HepG2 (cell line): ENCODE data around the gene PGS1. TPM values are rescaled to one million over a fixed set of nuclear protein-coding genes. Genes with fewer than 3 reads are reported as not detected.

Experiments
- AHR ChIP-seq: IDR thresholded peaks from 2 replicates; pipeline ENCODE4 v1.6.1; 2018; ENCODE audit warnings: missing genetic modification reagents, missing compliant biosample characterization
- ATM ChIP-seq: fragments of 450-650 bp; IDR thresholded peaks from 2 replicates; pipeline ENCODE4 v1.7.1; 2017; ENCODE audit warnings: mild to moderate bottlenecking, borderline replicate concordance
- CAMTA2 ChIP-seq: sonication (generic); formaldehyde crosslinking; IDR thresholded peaks from 2 replicates; pipeline ENCODE4 v1.4.0; 2020; ENCODE audit warnings: mild to moderate bottlenecking, missing genetic modification reagents, borderline replicate concordance
- CBX5 ChIP-seq: sonication (generic); formaldehyde crosslinking; IDR thresholded peaks from 2 replicates; pipeline ENCODE4 v1.4.0; 2020; ENCODE audit warnings: missing genetic modification reagents, borderline replicate concordance
- CEBPG ChIP-seq: IDR thresholded peaks from 2 replicates; pipeline ENCODE4 v1.6.1; 2016
- DNMT3B ChIP-seq: conservative IDR thresholded peaks from 2 replicates; pipeline ENCODE4 v1.6.1; 2016; ENCODE audit warnings: missing biosample characterization, control low read depth
- EHMT2 ChIP-seq: fragments of 200-600 bp; sonication (generic); IDR thresholded peaks from 2 replicates; pipeline ENCODE4 v1.7.0; 2017; ENCODE audit warnings: antibody characterized with exemption, low read depth, low read length, borderline replicate concordance
- FOXA1 ChIP-seq, 2 experiments: fragments of 450-650 bp in 1 of 2; sonication (generic) in 1 of 2; formaldehyde crosslinking in 1 of 2; IDR thresholded peaks; 2 replicates each; pipeline versions ENCODE4 v1.4.0 to v1.6.1; 2016 to 2020; ENCODE audit warnings: missing genetic modification reagents in 1 of 2
- FOXO1 ChIP-seq: sonication (generic); formaldehyde crosslinking; IDR thresholded peaks from 2 replicates; pipeline ENCODE4 v1.4.0; 2020; ENCODE audit warnings: missing genetic modification reagents
- GABPB1 ChIP-seq: IDR thresholded peaks from 2 replicates; pipeline ENCODE4 v1.6.1; 2016; ENCODE audit warnings: mild to moderate bottlenecking, missing genetic modification reagents, moderate library complexity, missing compliant biosample characterization
- JARID2 ChIP-seq: sonication (generic); formaldehyde crosslinking; IDR thresholded peaks from 2 replicates; pipeline ENCODE4 v1.8.1; 2023; ENCODE audit warnings: missing genetic modification reagents, inconsistent platforms; ENCODE audit not compliant: insufficient replicate concordance
- KDM4B ChIP-seq: sonication (generic); formaldehyde crosslinking; IDR thresholded peaks from 2 replicates; pipeline ENCODE4 v1.4.0; 2020; ENCODE audit warnings: missing genetic modification reagents
- KLF11 ChIP-seq: IDR thresholded peaks from 2 replicates; pipeline ENCODE4 v1.6.1; 2016; ENCODE audit warnings: missing compliant biosample characterization
- NFE2 ChIP-seq: sonication (generic); formaldehyde crosslinking; IDR thresholded peaks from 2 replicates; pipeline ENCODE4 v1.4.0; 2020; ENCODE audit warnings: missing genetic modification reagents
- RARA ChIP-seq: IDR thresholded peaks from 2 replicates; pipeline ENCODE4 v1.6.1; 2016; ENCODE audit warnings: missing genetic modification reagents, missing compliant biosample characterization
- RFX5 ChIP-seq: IDR thresholded peaks from 2 replicates; pipeline ENCODE4 v1.6.1; 2011; ENCODE audit warnings: low read depth, low read length, improper control_type of control experiment
- SMAD1 ChIP-seq: sonication (generic); formaldehyde crosslinking; IDR thresholded peaks from 2 replicates; pipeline ENCODE4 v1.4.0; 2020; ENCODE audit warnings: missing genetic modification reagents, low read depth, mild to moderate bottlenecking, borderline replicate concordance
- SOX5 ChIP-seq: IDR thresholded peaks from 2 replicates; pipeline ENCODE4 v1.6.1; 2016; ENCODE audit warnings: borderline replicate concordance
- STAG1 ChIP-seq: sonication (generic); formaldehyde crosslinking; IDR thresholded peaks from 2 replicates; pipeline ENCODE4 v1.4.0; 2020; ENCODE audit warnings: missing genetic modification reagents
- U2AF2 ChIP-seq: fragments of 200-400 bp; formaldehyde crosslinking; IDR thresholded peaks from 2 replicates; pipeline ENCODE4 v1.6.1; 2017; ENCODE audit warnings: low read depth, mild to moderate bottlenecking, low read length
- YEATS2 ChIP-seq: sonication (generic); formaldehyde crosslinking; IDR thresholded peaks from 2 replicates; pipeline ENCODE4 v1.4.0; 2020; ENCODE audit warnings: missing genetic modification reagents, borderline replicate concordance
- ZFP36 ChIP-seq: fragments of 150-350 bp; IDR thresholded peaks from 2 replicates; pipeline ENCODE4 v1.6.1; 2018; ENCODE audit warnings: borderline replicate concordance, low read length, low read depth; ENCODE audit not compliant: partially characterized antibody
- ZIK1 ChIP-seq: sonication (generic); formaldehyde crosslinking; IDR thresholded peaks from 2 replicates; pipeline ENCODE4 v1.5.0; 2020; ENCODE audit warnings: mild to moderate bottlenecking, low read depth, missing genetic modification reagents, borderline replicate concordance
- ZMAT3 ChIP-seq: sonication (generic); formaldehyde crosslinking; conservative IDR thresholded peaks from 2 replicates; pipeline ENCODE4 v1.7.0; 2021; ENCODE audit warnings: missing genetic modification reagents
- ZNF317 ChIP-seq: sonication (generic); formaldehyde crosslinking; IDR thresholded peaks from 2 replicates; pipeline ENCODE4 v1.5.0; 2020; ENCODE audit warnings: mild to moderate bottlenecking, missing genetic modification reagents
- ZNF484 ChIP-seq: sonication (generic); formaldehyde crosslinking; IDR thresholded peaks from 2 replicates; pipeline ENCODE4 v1.5.1; 2020; ENCODE audit warnings: mild to moderate bottlenecking, low read depth, missing genetic modification reagents, borderline replicate concordance
- ZNF570 ChIP-seq: sonication (generic); formaldehyde crosslinking; IDR thresholded peaks from 2 replicates; pipeline ENCODE4 v1.4.0; 2020; ENCODE audit warnings: mild to moderate bottlenecking, missing genetic modification reagents, borderline replicate concordance
- ZNF839 ChIP-seq: sonication (generic); formaldehyde crosslinking; IDR thresholded peaks from 2 replicates; pipeline ENCODE4 v1.4.0; 2020; ENCODE audit warnings: missing genetic modification reagents, mild to moderate bottlenecking, borderline replicate concordance
- ZZZ3 ChIP-seq: sonication (generic); formaldehyde crosslinking; IDR thresholded peaks from 2 replicates; pipeline ENCODE4 v1.4.0; 2020; ENCODE audit warnings: missing genetic modification reagents, mild to moderate bottlenecking, borderline replicate concordance
- polyA plus RNA-seq, 8 experiments: library from polyadenylated mRNA; depleted of rRNA in 3 of 8; stranded (reverse) in 7 of 8; unstranded in 1 of 8; fragments of >200 nt; fragmentation: Illumina TruSeq in 4 of 8; extraction: Trizol in 4 of 8; gene quantifications; 2 replicates each; pipeline versions ENCODE4 v1.2.1 to v1.2.3, GENCODE V29; 2011 to 2016; ENCODE audit warnings: low read depth in 4 of 8, missing spikeins in 1 of 8, mixed read lengths in 1 of 8; ENCODE audit not compliant: insufficient read depth in 1 of 8
- total RNA-seq, 5 experiments: library from RNA; depleted of rRNA; stranded (reverse); fragments of >200 nt; fragmentation: Illumina TruSeq; extraction: Trizol; gene quantifications; 2 replicates each; pipeline ENCODE4 v1.2.3, GENCODE V29; 2016; ENCODE audit warnings: low read depth in 1 of 5
- TF ChIP-seq, protein P1 (sequence below): sonication (generic); formaldehyde crosslinking; conservative IDR thresholded peaks from 2 replicates; pipeline ENCODE4 v1.8.0; 2022; ENCODE audit warnings: low read depth, missing genetic modification reagents
- TF ChIP-seq, protein P2 (sequence below): sonication (generic); formaldehyde crosslinking; IDR thresholded peaks from 2 replicates; pipeline ENCODE4 v1.4.0; 2020; ENCODE audit warnings: missing genetic modification reagents

Gene PGS1
- total and polyA plus RNA-seq, 2 of the 13 experiments (the other 11 are each of a cell fraction or from before 2014, with no cell fraction given), result 25.9 to 31.5 TPM

GRCh38 chr17:78351449-78352006, 26.9 kb upstream of the PGS1 start (continued):
- no peak for TF ChIP-seq ZNF484 (CRISPR knock-in tag)
- TF ChIP-seq ZFP36, result no peak
- TF ChIP-seq ZZZ3 (CRISPR knock-in tag), result no peak
- no peak for TF ChIP-seq ZIK1 (CRISPR knock-in tag)
- no peak for TF ChIP-seq KLF11
- TF ChIP-seq CBX5 (CRISPR knock-in tag), result peak; percentile 52; the same call in 1 of the 2 replicates
- TF ChIP-seq KDM4B (CRISPR knock-in tag), result no peak
- TF ChIP-seq ATM, result no peak
- TF ChIP-seq STAG1 (CRISPR knock-in tag), result no peak
- TF ChIP-seq, protein P1, sequence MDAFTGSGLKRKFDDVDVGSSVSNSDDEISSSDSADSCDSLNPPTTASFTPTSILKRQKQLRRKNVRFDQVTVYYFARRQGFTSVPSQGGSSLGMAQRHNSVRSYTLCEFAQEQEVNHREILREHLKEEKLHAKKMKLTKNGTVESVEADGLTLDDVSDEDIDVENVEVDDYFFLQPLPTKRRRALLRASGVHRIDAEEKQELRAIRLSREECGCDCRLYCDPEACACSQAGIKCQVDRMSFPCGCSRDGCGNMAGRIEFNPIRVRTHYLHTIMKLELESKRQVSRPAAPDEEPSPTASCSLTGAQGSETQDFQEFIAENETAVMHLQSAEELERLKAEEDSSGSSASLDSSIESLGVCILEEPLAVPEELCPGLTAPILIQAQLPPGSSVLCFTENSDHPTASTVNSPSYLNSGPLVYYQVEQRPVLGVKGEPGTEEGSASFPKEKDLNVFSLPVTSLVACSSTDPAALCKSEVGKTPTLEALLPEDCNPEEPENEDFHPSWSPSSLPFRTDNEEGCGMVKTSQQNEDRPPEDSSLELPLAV, result no peak
- TF ChIP-seq GABPB1 (CRISPR knock-in tag), result peak; percentile 54
- no peak for TF ChIP-seq ZNF317 (CRISPR knock-in tag)
- TF ChIP-seq ZMAT3 (CRISPR knock-in tag), result no peak
- TF ChIP-seq YEATS2 (CRISPR knock-in tag), result no peak
- peak; percentile 20; the same call in 1 of the 2 replicates for TF ChIP-seq NFE2 (CRISPR knock-in tag)
- TF ChIP-seq AHR (CRISPR knock-in tag), result no peak; the same call in 1 of the 2 replicates
- peak; percentile 62 for TF ChIP-seq RARA (CRISPR knock-in tag)
- 0 out of 2 replicates have a peak, but pooled peaks have one; percentile 37 for TF ChIP-seq DNMT3B
- TF ChIP-seq FOXA1 (IDR thresholded peaks at IDR 0.05), result no peak
- TF ChIP-seq FOXA1 (CRISPR knock-in tag; IDR thresholded peaks at IDR 0.05), result no peak
- TF ChIP-seq SOX5 (CRISPR knock-in tag), result peak; percentile 41; the same call in 1 of the 2 replicates
- no peak for TF ChIP-seq SMAD1
- TF ChIP-seq JARID2 (CRISPR knock-in tag), result no peak
- TF ChIP-seq U2AF2, result no peak
- no peak for TF ChIP-seq RFX5
- TF ChIP-seq CAMTA2 (CRISPR knock-in tag), result no peak
- TF ChIP-seq ZNF570 (CRISPR knock-in tag), result no peak
- TF ChIP-seq FOXO1 (CRISPR knock-in tag), result 0 out of 2 replicates have a peak, but pooled peaks have one; percentile 10
- TF ChIP-seq, protein P2, sequence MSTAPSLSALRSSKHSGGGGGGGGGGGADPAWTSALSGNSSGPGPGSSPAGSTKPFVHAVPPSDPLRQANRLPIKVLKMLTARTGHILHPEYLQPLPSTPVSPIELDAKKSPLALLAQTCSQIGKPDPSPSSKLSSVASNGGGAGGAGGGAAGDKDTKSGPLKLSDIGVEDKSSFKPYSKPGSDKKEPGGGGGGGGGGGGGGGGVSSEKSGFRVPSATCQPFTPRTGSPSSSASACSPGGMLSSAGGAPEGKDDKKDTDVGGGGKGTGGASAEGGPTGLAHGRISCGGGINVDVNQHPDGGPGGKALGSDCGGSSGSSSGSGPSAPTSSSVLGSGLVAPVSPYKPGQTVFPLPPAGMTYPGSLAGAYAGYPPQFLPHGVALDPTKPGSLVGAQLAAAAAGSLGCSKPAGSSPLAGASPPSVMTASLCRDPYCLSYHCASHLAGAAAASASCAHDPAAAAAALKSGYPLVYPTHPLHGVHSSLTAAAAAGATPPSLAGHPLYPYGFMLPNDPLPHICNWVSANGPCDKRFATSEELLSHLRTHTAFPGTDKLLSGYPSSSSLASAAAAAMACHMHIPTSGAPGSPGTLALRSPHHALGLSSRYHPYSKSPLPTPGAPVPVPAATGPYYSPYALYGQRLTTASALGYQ, result no peak
- peak; percentile 84 for TF ChIP-seq CEBPG (CRISPR knock-in tag)
- no peak for TF ChIP-seq ZNF839 (CRISPR knock-in tag)
- TF ChIP-seq EHMT2, result no peak
